GF-D8 (cell line): ENCODE measurements around the gene CLASP2.

Source experiments
- DNase-seq: peaks from one replicate; lab custom pipeline; 2025; lab: John Stamatoyannopoulos, UW

Gene CLASP2

DNA sequence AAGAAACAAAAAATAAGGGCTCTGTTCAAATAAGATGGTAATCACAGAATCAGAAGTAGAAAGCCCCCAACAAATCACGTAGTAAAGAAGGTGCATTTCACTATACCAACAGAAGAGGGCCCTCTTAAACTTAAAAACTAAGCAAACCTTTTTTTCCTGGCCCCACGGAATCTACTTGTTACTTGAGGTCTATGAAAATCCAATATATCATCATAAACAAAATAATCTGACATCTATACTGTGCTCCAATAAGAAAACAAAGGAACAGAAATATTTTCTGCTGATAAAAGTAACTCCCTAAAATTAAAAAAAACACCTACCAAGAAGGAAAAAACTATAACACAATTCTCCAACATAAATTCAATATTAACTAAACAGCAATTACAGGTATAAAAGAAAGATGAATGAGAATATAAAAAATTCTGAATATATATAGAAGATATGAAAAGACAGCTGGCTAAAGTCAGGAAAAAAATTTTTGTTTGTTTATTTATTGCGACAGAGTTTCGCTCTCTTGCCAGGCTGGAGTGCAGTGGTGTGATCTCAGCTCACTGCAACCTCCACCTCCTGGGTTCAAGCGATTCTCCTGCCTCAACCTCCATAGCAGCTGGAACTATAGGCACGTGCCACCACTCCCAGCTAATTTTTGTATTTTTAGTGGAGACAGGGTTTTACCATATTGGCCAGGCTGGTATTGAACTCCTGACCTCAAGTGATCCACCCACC lies 81.8 kb downstream of the CLASP2 start:
- DNase-seq, result peak; percentile 38

DNA sequence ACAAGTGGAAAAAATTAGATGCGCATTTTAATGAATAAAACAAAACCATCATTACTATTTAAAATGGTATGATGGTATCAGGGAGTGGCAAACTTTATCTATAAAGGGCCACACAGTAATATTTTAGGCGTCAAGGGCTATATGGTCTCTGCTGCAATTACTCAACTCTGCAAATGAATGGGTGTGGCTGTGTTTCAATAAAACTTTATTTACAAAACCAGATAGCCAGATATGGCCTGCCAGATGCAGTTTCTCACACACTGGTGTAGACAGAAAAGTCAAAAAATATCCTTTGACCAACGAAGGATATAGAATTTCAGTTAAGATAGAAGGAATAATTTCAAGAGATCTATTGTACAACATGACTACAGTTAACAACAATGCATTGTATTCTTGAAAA lies 83.8 kb downstream of the CLASP2 start:
- DNase-seq, result no peak

DNA sequence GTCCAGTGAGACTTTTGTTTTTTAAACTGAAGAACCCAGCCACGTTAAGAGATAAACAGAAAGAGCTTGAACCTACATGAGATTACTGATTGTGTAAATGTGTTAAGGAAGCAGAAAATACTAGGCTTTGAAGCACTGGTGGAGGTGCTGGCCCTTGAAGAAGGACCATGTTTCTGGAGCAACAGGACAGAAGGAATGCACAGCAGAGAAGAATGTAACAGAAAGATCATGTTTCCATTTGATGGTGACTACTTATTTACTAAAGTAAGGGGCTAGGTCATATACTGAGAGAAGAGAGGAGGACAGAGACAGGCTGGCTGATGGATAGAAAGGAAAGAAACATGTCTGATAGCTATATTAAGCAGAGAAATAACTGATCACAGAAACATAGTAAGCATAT lies 88.8 kb downstream of the CLASP2 start:
- no peak for DNase-seq

DNA sequence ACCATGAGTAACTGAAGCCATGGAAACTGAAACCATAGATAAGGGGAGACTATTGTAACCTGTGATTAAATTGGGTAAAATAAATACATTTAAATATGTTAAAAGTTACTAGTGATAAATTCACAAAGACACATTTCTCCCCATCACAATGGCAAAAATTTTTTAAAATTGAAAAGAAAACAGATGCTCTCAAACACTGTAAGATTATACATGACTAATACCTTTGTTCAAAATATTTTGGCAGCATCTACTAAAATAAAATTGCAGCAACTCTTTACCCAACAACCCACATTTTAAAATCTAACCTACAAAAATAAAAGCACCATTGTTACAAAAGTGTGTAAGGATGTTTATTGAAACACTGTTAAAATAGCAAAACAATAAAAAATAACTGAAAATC lies 93.3 kb downstream of the CLASP2 start:
- DNase-seq, result no peak

DNA sequence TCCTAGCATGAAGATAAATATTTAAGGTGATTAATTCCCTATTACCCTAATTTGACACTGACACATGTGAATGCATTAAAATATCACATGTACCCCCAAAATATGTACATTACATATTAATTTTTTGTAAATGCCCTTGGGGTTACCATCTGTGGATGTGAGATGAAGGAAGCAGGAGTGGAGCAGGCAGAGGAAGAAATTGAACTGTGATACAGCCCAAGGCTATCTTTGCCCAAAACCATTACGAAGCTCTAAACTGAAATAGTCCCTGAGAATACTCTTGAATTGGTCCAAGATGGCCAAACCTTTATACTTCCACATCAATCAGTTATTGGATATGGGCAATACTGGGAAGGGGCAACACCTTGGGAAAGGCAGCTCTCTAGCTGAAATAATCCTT lies 105.0 kb downstream of the CLASP2 start:
- DNase-seq, result no peak

DNA sequence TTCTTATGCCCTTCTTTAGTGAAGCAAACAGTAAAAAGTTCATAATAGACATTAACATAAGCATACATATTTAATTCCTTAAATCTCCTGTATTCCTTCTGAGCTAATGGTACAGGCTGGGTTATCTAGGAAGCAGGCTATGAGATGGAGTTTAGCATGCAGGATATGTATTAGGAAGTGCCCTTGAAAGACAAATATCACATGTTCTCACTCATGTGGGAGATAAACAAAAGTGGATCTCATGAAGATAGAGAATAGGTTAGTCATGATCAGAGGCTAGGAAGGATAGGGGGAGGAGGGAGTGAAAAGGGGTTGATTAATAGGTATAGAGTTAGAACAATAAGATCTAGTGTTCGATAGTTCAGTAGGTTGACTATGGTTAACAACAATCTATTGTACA lies 105.4 kb downstream of the CLASP2 start:
- DNase-seq, result no peak

DNA sequence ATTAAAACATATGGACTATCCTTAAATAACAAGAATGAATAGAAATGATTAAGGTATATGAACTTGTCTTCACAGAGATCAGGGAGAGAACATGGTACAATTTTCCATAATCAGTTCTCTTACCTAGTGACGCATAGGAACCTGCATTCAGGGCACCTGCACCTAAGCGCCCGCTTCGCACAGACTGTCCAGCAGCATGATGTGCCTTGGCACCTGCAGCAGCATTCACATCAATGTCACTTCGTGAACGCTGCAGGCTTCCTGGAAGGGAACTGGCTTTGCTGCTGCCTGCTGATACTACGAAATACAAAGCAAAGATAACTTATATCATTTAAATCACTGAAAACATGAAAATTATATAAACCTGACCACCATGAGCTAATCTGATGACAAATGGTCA lies 115.2 kb downstream of the CLASP2 start:
- DNase-seq, result no peak

DNA sequence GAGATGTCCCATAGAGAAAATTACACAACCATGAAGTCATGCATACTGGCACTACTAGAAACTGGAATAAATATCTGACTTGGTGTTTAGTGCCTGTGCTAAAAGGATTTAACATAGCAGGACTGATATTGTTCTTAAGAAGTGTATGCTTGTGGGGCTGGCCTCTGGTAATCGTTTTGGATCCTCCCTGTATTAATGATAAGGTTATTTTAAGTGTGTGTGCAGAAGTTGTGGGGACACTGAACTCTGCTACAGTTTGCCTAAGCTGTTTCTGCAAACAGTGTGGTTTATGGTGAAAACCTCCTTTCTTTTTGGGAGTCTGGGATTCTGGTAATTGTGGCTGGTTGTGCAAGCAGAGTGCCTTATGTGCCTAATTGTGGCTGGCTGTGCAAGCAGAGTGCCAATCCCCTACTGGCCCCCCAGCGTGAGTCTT lies 120.8 kb downstream of the CLASP2 start:
- peak; percentile 71 for DNase-seq

DNA sequence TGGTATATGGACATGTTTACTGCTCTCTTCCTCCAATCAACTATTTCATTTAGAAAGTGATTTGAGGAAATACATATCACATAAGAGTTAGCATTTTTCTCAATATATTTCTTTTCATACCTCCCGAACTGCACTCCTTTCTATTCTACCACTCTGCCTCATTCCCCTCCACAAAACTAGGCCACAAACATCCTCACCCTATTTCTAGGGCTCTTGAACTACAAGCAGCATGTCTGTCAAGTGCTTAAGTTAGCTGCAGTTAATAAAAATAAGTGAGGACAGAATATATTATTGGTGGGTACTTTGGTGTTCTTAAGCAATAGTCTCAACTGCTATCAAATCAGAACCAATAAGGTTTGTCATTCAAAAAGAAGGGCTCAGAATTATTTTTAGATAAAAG lies 125.1 kb downstream of the CLASP2 start:
- no peak for DNase-seq

DNA sequence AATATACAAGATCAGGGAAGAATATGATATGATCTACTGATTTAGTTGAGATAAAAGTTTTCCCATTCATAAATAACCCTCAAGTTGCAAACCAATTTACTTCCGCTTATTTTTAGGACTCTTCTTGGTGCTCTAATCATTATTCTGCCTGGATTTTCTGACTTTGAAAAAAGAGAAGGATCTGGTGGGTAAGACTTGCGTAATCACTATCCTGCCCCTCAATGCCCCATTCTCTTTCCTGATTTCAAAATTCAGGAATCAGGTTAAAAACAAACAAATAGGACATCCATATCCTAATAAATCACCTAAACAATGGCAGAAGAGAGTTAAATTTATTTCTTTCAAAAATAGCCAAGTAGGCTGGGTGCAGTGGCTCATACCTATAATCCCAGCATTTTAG lies 127.5 kb downstream of the CLASP2 start:
- DNase-seq, result no peak

DNA sequence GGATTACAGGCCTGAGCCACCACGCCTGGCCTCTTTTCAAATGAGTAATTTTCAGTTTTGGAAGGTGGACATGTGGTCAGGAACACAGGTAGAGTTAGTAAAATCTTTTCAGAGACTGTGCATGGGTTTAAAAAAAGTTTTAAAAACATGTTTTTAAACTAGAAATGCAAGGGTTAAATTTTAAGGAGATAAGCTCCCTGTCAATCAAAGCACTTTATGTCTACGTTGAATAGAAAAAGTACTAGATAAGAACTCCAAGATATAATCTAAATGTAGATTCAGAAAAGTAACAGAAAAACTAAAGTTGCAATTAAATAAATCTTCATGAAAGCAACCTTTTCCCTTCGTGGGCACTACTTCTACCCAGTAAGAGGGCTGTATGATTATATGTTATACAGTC lies 131.7 kb downstream of the CLASP2 start:
- DNase-seq, result no peak

DNA sequence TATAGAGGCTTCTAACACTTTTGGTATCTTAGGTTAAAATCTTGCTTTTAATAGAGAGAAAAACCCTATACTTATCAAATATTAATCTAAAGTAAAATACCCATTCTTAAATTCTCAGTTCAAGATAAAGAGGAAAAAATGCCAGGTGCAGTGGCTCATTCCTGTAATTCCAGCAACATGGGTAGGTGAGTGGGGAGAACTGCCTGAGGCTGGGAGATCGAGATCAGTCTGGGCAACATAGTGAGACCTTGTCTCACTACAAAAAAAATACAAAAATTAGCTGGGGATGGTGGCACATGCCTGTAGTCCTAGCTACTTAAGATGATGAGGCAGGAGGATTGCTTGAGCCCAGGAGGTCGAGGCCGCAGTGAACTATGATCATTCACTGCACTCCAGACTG lies 135.8 kb downstream of the CLASP2 start:
- DNase-seq, result no peak

DNA sequence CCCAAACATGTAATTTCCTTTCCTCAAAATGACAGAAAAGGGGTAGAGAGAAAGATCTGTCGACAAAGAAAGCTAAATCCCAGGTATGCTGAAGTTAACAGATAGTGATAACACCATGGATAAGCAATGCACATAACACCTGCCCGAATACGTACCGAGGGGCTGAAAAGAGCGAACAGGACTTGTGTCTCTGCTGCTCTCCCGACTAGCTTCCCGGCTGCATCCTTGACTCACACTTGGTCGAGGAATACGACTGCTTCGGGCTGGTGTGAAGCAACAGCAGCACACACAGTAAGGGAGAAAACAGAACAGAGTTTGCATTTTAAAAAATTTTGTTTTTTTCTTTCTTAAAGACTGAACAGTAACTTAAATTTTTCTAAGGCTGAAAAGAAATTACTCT lies 136.4 kb downstream of the CLASP2 start:
- no peak for DNase-seq

DNA sequence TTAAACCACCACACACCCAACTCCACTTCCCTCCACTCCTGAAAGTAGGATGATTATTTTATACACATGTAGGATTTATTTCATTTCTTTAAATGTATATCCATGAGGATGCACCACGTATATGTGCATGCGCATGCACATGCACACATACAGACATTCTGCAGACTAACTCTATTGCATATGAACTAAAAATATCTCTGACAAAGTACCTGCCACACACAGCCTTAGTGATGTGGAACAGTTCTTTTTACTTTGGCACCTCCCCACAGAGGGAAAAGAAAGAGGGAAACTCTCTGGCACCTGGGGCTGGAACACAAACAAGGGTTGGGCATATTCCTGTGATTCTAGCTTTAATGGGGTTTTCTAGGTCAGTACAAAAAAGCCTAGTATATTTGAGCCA lies 138.2 kb downstream of the CLASP2 start:
- no peak for DNase-seq

DNA sequence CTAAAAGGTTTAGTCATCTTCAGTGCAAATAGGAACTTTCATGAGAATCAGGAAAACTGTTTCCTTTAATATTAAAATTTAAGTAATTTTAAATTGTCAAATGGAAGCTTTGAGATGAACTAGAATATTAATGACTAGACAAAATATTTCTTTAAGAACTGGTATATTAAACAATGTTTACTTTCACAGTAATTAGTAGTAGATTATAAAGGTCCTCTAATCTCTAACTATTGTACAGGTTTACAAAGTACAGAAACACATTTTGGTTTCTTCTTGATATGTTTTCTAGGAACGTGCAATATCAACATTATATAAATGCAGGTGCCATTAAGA lies 138.9 kb downstream of the CLASP2 start:
- no peak for DNase-seq

DNA sequence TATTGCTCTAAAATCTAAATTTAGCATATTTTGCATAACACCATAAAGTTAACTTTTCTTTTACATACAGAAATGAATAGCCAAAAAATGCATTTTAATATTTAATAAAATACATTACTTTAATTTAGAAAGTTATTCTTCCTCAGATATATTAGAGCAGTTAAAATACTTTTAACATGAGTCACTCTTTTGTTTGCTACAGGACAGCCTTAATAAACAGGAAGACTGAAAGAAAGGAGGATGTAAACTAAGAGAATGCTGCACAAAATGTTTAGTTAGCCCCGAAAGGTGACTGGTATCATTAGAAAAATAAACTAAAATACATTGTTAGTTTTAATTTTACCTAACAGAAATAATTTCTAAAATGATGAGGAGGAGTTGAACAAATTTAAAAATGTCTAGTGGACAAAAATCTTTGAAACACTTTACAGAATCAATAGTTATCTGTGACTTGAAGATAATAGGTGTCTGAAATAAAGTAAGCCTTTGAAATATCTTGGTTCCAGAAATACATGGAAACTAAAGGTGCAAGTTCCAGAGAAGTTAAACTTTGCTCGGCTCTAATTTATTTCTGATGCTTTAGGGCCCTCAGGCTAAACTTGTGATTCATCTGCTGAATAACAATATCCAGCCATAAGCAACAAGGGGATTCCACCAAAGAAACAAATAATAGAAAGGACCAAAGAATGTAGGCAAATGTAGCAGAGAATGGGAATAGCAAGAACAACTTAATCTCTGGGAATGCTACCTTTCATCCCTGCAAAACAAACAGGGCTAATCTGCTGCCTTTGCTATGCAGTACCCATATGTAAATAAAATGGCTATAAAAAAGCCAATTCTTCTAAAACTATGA lies 139.5 kb downstream of the CLASP2 start:
- DNase-seq, result no peak

DNA sequence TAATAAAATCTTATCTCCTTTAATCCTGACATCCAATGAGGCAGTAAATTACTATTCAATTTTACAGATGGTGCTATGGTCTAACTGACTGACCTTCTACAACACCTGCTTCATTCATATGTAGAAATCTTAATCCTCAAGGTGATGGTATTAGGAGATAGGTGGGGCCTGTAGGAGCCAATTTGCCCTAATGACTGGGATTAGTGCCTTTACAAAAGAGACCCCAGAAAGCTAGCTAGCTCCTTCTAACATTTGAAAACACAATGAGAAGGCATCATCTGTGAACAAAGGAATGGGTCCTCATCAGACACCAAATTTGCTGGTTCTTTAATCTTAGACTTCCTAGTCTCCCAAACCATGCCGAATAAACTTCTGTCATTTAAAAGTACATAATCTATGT lies 140.5 kb downstream of the CLASP2 start:
- DNase-seq, result no peak

DNA sequence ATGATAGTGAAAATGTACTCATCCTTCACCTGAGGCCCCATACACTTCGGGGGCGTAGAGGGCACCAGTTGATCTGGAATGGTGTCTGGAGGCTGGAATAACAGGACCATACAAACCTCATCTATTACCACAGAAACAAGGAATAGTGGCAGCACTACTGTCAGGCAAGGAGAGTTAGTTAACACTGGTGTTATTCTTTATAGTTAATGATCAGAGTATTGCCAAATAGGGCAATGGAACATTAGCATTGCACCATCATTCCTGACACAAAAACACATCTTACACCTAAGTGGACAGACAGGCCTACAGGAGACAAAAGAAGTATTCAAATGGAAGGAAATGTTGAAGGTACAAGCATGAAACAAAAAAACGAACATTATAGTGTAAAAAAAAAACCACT lies 140.9 kb downstream of the CLASP2 start:
- DNase-seq, result no peak

DNA sequence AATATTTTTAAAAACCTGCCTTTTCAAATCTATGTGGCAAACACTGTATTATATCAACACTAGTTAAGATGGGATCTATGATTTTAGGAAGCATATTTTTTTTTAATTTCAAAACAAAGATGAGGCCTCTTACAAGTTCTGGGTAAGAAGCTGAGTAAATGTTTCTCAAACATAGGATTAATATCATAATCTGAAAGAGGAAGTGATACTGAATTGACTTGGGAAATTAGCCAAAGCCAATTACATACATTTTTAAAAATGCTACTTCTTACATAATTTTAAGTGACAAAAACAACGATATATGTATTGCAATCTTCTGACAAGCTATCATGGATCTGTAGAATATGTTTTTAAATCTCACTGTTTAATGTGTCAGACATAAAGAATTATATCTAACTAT lies 142.7 kb downstream of the CLASP2 start:
- DNase-seq, result no peak

DNA sequence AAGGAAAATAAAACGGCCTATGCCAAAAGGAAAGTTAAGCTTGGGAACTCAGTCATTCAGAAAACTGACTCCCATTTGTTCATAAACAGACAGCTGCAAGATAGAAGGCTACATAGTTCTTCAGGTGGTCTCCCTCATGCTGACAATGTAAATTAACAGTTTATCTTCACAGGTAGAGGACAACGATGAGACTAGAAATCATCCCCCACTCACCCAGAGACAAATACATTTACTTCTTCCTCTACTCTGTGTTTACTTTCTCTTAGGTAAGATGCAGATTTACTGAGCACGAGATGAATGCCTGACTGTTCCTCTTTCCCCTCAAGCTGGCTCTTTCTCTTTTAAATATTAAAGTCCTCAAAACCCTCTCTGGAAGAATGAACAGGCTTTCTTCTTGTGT lies 160.2 kb downstream of the CLASP2 start:
- DNase-seq, result no peak

DNA sequence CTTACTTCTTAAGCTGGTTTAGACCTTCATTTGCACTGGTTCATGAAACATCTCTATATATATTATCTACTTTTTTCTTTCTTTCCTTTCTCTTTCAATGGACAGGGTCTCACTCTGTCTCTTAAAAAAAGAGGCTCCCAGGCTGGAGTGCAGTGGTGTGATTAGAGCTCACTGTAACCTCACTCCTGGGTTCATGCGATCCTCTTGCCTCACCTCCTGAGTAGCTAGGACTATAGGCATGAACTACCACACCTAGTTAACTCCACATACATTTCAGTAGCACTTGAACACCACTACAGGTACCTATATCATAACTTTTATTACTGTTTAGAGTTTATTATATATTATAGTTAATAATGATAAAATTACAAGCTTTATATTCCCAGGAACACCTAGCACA lies 160.8 kb downstream of the CLASP2 start:
- no peak for DNase-seq

DNA sequence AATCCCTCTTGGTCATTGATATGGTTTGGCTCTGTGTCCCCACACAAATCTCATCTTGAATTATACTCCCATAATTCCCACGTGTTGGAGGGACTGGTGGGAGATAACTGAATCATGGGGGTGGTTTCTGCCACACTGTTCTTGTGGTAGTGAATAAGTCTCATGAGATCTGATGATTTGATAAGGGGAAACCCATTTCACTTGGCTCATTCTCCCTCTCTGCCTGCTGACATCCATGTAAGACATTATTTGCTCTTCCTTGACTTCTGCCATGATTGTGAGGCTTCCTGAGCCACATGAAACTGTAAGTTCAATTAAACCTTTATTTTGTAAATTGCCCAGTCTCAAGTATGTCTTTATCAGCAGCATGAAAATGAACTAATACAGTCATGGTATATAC lies 171.0 kb downstream of the CLASP2 start:
- no peak for DNase-seq

DNA sequence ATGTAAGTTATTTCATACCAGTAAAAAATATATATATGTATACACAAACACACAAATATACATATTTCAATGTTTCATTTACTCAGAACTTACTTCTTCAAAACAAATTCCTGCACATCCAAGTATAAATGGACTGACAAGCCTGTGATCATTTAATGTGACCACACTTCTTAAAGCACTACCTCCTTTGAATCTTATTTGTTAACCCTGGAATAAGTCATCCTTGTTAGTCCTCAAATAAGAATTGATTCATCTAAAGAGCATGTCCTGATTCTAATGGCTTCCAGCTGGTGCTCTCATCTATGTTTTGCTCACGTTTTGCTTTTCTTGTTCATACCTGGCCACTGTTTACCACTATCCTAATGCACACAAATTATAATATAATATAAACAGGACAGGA lies 173.9 kb downstream of the CLASP2 start:
- DNase-seq, result no peak

DNA sequence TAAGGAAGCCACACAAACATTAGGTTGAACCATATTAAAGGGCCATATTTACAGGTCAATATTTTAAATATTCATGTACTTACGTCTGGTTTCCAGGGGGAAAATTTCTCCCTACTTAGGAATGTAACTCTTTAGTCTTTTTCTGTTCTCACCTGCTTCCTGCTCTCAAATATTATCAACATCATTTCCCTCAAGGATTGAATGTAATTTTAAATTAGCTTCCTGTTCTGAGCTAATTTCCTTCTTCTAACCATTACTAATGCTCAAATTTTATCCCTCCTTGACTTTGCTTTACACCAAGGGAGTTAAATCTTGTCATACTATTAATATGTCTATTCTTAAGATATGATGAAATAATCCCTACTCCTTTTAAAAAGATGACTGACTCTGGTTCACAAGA lies 174.5 kb downstream of the CLASP2 start:
- DNase-seq, result no peak
